GM19193 (cell line): ENCODE results near the gene SCLY.

ENCODE experiments used
- POLR2A ChIP-seq: IDR thresholded peaks from 4 replicates; pipeline ENCODE4 v1.6.1; 2011; ENCODE audit not compliant: insufficient read depth, insufficient read length; ENCODE audit errors: extremely low read depth

SCLY gene

DNA sequence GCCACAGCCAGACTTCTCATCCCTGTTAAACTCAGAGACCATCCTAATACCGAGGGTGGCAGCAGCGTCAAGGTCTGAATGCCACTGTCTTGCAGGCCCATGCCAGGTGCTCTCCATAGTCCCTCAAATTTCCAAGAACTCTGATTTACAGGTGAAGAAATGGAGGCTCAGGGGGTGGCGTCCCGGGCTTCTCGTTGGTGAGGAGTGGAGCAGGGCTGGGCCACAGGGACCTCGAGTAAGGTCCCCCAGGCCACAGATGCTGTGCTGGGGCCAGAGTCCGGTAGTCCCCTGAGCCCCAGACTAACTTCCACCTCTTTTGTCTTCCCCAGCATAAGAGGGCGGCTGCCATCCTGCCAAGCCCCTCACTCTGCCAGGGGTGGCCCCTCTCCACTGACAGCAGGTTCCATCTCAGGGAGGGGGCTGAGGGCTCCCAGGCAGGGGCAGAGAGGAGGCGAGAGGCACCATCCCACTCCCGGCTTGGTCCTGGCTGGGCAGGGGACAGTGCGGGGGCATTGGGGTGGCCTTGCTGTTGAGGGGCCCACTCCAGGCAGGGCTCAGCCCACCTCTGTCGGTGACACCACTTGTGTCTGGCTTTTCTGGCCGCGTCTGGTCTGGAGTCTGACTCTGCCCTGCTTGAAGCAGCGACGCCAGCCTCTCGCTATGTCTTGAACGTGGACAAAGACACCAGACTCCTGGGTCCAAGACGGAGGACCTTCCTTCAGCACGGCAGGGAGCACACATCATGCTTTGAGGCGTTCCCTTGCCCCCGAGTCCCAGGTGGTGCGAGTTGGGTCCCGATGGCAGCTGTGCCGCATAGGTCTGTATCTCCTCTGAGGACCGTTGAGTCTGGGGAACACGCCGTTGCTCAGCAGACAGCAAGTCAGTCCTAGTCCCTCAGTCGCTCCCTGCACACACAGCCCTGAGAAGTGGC lies 61.8 kb downstream of the SCLY start:
- TF ChIP-seq POLR2A = no peak

DNA sequence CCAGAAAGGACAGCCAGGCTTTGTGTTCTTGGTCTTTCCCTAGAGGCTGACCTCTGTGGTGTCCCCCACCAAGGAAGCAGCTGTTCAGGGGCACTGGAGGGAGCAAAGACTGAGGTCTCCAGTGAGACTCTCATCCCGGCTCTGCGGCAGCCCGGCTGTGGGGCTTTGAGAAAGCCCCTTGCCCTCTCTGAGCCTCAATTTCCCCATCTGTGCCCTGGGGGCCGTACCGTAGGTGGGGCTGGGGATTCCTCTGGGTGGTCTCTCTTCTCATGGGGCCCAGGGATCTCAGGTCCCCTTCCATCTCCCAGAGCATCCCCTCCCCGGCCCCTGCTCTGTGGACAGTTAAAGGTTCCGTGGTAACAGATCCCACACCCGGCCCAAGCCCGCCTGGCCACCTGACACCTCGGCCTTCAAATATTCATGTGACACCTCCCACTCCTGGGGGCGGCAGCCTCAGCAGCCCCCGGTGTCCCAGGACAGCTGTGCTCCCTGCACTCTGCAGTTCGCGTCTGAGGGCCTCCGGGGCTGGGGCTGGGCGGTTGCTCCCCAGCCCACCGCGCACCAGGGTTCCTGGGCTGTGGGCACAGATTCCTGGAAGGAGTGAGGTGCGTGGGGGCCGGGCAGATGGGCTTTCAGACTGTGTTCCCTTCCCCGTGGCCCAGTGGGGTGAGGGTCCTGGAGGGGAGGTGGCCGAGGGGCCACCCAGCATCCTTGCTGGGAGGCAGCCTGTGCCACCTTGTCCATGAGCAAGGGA lies 62.6 kb downstream of the SCLY start:
- no peak for TF ChIP-seq POLR2A

DNA sequence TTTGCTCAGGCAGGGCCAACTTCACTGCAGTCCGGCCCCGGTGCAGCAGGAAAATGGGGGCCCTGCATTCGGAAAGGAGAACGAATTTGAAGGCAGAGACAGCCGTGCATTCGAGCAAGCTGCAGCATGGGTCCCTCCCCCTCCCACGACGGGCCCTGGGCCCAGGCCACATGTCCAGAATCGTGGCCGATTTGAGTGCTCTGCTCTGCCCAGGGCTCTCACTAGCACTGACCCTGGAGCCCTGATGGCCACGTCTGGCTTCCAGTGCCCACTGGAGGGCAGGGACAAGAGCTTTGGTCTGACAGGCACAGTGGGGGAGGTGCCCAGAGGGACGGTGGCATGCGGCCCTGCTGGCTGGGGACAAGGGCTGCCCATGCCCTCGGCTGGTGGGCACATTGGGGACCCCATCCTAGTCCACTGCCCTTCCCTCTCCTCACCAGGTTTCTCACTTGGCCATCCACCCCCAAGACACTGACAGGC lies 63.2 kb downstream of the SCLY start:
- TF ChIP-seq POLR2A = no peak

DNA sequence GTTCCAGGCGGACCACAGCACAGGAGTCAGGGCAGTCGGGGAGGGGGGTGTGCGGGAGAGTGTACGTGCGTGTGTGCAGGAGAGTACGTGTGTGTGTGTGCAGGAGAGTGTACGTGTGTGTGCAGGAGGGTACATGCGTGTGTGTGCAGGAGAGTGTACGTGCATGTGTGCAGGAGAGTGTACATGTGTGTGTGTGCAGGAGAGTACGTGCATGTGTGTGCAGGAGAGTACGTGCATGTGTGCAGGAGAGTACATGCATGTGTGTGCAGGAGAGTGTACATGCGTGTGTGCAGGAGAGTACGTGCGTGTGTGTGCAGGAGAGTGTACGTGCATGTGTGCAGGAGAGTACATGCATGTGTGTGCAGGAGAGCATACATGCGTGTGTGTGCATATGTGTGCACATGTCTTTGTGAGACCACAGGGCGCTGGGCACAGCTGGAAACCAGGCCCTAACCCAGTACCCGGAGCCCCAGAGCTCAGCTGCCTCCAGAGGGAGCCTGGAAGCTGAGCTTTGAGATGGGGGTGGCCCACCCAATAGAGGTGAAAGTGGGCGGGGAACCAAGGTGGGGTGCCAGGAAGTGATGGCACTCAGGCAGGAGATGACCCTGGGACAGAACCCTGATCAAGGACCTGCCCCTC lies 63.8 kb downstream of the SCLY start:
- TF ChIP-seq POLR2A = no peak

DNA sequence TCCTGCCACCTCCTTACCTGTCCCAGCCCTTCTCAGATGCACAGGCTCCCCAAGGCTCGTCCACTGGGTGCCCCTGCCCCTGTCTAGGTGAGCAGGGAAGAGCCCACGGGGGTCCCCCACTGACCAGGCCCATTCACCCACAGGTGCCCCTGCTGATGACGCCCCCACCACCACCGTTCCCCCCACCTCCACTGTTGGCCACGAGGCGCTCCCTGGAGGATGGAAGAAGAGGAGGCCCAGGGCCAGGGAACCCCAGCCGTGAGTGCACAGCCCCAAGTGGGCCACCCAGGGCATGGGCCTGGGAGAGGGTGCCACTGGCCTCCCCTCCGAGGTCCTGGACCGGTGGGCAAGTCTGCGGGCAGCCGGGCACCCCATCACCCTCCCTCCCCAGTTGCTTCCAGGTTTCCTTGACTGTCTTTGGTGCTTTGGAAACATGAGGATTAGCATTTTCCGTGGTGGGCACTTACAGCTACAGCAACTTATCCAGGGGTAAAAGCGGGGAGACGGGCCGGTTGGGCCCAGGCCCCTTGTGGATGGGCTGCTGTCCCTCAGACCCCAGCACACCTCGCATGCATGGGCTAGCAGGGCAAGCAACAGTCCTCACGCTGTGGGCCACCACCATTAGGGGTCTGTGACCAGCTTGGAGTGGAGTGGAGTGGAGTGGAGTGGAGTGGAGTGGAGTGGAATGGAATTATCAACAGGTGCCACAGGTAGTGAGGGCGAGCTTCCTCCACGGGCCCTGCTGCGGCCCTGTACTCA lies 64.5 kb downstream of the SCLY start:
- no peak for TF ChIP-seq POLR2A

DNA sequence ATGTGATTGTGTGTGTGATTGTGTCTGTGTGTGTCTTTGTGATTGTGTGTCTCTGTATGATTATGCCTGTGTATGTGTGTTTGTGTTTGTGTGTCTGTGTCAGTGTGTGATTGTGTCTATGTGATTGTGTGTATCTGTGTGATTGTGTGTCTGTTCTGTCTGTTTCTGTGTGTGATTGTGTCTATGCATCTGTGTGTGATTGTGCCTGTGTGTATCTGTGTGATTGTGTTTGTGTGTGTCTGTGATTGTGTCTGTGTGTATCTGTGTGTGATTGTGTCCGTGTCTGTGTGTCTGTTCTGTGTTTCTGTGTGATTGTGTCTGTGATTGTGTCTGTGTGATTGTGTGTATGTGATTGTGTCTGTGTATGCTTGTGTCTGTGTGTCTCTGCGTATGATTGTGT lies 65.5 kb downstream of the SCLY start:
- TF ChIP-seq POLR2A = no peak

DNA sequence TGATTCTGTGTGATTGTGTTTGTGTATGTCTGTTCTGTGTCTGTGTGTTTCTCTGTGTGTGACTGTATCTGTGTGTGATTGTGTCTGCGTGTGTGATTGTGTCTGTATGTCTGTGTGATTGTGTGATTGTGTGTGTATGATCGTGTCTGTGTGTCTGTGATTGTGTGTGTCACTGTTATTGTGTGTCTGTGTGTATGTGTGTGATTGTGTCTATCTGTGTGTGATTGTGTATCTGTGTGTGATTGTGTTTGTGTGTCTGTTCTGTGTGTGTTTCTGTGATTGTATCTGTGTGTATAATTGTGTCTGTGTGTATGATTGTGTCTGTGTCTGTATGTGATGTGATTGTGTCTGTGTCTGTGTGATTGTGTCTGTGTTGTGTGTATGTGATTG lies 66.0 kb downstream of the SCLY start:
- TF ChIP-seq POLR2A = no peak

DNA sequence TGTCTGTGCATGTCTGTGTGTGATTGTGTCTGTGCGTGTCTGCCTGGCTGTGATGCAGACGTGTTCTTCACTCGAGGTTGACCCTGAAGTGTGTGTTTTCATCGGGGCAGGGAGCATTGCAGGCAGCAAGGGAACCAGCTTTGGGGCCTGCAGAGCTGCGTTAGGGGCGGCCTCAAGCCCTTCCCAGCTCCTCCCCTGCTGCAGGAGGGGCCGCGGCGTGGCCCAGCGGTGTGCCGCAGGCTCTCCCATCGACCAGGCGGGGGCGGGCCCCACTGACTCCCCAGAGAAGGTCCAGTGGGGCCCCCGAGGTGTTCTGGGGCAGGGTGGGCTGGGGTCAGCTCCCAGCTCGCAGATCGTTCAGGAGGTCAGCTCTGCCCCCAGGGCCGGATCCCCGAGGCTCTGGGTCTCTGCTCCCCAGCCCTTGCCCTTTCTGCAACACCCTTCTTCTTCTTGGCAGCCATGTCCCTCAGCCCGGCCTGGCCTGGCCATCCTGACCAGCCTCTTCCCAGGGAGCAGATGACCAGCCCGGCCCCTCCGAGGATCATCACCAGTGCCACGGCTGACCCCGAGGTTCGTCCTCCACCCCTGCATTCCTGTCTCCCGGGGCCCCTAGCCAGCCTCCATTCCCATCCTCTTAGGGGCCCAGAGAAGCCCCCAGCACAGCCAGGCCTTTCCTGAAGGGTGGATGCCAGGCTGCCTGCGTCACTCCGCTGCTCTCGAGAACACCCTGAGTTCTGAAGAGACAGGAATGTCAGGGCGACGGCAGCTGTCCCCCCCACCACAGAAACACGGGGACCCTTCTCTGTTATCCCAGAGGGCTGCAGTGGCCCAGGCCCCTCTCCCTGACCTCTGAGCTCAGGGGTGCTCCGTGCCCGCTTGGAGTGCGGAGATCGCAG lies 66.6 kb downstream of the SCLY start:
- no peak for TF ChIP-seq POLR2A

DNA sequence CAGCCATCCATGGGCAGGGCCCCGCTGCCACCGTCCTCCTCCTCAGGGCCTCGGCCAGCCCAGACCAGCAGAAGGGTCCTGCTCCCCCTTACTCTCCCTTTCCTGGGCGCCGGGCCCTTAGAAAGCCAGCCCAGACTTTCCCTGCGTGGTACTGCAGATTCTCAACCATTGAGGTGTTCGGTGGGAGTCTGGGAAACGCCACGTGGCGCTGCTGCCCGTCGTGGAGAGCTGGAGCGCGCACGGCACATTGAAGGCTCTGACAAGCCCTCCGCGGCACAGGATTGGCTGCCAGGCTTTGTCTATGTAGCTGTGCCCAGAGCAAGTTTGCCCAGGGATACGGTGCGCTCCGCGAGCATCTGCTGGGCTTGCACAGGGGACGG lies 67.2 kb downstream of the SCLY start:
- TF ChIP-seq POLR2A = no peak

DNA sequence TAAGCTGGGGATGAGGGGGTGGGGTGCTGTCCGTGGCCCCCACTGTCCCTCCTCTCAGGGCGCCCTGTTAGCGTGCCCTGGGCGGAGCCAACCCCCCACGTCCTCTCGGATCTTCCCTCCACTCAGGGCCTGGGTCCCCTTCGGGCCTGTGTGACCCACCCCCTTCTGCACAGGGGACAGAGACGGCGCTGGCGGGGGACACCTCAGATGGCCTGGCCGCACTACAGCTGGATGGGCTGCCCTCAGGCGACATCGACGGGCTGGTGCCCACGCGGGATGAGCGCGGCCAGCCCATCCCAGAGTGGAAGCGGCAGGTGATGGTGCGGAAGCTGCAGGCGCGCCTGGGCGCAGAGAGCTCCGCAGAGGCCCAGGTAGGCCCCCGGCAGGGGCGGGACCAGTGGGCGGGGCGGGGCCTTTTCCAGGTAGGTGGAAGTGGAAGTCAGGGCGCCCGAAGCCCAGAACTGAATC lies 67.8 kb downstream of the SCLY start:
- no peak for TF ChIP-seq POLR2A

DNA sequence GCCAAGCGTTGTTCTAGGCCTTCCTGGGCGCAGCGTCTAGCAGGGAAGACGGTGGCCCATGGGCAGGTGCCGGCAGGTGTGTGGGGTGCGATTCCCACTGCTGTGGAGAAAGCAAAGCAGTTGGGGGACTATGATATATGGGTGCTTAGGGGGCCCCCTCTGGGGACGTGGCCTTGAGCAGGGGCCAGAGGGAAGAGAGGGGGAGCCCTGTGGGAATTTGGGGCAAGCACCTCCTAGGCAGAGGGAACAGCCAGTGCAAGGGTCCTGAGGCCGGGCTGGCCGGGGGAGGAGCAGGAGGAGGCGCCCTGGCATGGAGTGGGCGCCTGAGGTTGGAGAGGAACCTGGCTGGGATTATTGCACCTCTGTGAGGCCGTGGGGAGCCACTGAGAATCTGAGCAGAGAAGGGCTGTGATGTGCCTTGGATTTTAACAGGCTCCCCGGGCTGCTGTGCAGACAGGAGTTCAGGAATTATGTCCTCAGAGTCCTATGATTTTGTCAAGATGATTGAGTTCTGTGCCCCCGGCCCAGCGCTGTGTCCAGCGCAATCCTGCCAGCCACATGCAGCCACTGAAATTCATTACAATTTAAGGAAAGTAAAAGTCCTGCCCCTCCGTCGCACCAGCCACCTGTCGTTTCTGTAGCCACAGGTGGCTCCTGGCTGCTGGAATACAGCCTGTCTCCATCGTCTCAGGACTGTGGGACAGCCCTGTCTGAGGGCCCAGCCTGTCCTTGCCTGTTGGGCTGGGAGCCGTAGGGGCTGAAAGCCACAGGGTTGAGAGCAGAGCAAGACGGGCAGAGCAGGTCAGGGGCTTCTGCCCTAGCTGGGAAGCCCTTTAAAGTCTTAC lies 68.6 kb downstream of the SCLY start:
- TF ChIP-seq POLR2A = no peak

DNA sequence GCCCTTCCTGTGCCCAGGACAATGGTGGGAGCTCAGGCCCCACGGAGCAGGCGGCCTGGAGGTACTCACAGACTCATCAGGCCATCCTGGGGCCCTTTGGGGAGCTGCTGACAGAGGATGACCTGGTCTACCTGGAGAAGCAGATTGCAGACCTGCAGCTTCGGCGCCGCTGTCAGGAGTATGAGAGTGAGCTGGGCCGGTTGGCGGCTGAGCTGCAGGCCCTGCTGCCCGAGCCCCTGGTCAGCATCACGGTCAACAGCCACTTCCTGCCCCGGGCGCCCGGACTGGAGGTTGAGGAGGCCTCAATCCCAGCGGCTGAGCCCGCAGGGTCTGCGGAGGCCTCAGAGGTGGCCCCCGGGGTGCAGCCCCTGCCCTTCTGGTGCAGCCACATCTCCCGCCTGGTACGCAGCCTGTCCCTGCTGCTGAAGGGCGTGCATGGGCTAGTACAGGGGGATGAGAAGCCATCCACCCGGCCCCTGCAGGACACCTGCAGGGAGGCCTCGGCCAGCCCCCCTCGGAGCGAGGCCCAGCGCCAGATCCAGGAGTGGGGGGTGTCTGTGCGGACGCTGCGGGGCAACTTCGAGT lies 69.4 kb downstream of the SCLY start:
- TF ChIP-seq POLR2A = no peak

DNA sequence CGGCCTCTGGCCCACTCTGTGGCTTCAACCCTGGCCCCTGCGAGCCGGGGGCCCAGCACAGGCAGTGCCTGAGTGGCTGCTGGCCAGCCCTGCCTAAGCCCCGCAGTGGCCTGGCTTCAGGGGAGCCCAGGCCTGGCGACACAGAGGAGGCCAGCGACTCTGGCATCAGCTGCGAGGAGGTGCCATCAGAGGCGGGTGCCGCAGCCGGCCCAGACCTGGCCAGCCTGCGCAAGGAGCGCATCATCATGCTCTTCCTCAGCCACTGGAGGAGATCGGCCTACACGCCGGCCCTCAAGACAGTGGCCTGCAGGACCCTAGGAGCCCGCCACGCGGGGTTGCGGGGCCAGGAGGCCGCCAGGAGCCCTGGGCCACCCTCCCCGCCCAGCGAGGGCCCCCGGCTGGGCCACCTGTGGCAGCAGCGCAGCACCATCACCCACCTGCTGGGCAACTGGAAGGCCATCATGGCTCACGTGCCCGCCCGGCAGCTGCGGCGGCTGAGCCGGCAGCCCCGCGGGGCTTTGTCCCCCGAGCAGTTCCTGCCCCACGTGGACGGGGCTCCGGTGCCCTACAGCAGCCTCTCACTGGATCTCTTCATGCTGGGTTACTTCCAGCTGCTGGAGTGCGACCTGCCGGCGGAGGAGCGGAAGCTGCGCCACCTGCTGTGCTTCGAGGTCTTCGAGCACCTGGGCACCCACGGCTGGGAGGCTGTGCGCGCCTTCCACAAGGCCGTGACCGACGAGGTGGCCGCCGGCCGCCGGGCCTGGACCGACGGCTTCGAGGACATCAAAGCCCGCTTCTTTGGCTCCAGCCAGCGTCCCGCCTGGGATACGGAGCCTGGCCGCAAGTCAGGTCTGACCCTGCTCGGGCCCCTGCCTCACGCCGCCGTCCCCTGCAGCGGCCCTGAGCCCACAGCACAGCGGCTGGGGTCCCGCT lies 70.2 kb downstream of the SCLY start:
- TF ChIP-seq POLR2A = no peak
